ENCODE data around the gene KIF26B. TPM values are rescaled to one million over a fixed set of nuclear protein-coding genes. Genes with fewer than 3 reads are reported as not detected.

Gene KIF26B
- total RNA-seq, 2 experiments from 2014 or later = not detected

GRCh38 chr1:245201827-245202226 lies 47.0 kb downstream of the KIF26B start:
- Histone ChIP-seq H3K4me3 (ENCODE audit: low read depth, low read length, poor library complexity, severe bottlenecking) (no peak overlapping the region), H3K36me3 (ENCODE audit: insufficient read depth, low read length) (no peaks in the 10 kb centered on the region), H3K27ac (ENCODE audit: low read depth, low read length, poor library complexity, severe bottlenecking) (no peak overlapping the region), H3K4me1 (ENCODE audit: insufficient read depth, low read length, poor library complexity, severe bottlenecking) (no peaks in the 10 kb centered on the region), H4K20me1 (ENCODE audit: insufficient read depth, low read length) (no peaks in the 10 kb centered on the region), H3K9me3 (ENCODE audit: low read length) (peaks cover 2% of the 10 kb centered on the region; the same call in 1 of the 2 replicates), H3K9me2 (ENCODE audit: insufficient read depth, low read length) (no peaks in the 10 kb centered on the region), H3K4me2 (ENCODE audit: low read length) (no peak overlapping the region), H3K79me2 (ENCODE audit: insufficient read depth, low read depth, low read length) (no peaks in the 10 kb centered on the region), H2AFZ (ENCODE audit: low read length) (no peak overlapping the region)
- intact Hi-C loops (cut with micrococcal nuclease; ENCODE audit: unreplicated experiment) = no loop called here
- BruUV-seq (replicated peaks) = no TSS peak
- TF ChIP-seq CTCF (conservative IDR thresholded peaks at IDR 0.05; ENCODE audit: low read length) = no peak
- POLR2A ChIA-PET = interaction anchor here (0.5 kb wide), 1 partner anchor 1274 kb away, joined by 6 read pairs; no protein-coding TSS in a partner anchor
- DNase-seq (ENCODE audit: low spot score) = no peak
- CTCF ChIA-PET (ENCODE audit: unreplicated experiment) = no interaction called here

GRCh38 chr1:245205396-245205795 lies 50.6 kb downstream of the KIF26B start:
- no peak overlapping the region for H3K27ac ChIP-seq (ENCODE audit: low read depth, low read length, poor library complexity, severe bottlenecking)
- TF ChIP-seq CTCF (conservative IDR thresholded peaks at IDR 0.05; ENCODE audit: low read length) (no peak), EZH2phosphoT487 (IDR thresholded peaks at IDR 0.05; ENCODE audit: borderline replicate concordance, low read depth, low read length) (no peak)
- intact Hi-C loops (cut with micrococcal nuclease; ENCODE audit: unreplicated experiment) = no loop called here

GRCh38 chr1:245205864-245206263 lies 51.1 kb downstream of the KIF26B start:
- CTCF ChIA-PET (ENCODE audit: unreplicated experiment) = no interaction called here
- Histone ChIP-seq H3K4me3 (ENCODE audit: low read depth, low read length, poor library complexity, severe bottlenecking) (no peak overlapping the region), H3K79me2 (ENCODE audit: insufficient read depth, low read depth, low read length) (no peaks in the 10 kb centered on the region), H3K27ac (ENCODE audit: low read depth, low read length, poor library complexity, severe bottlenecking) (no peak overlapping the region), H4K20me1 (ENCODE audit: insufficient read depth, low read length) (no peaks in the 10 kb centered on the region), H3K4me1 (ENCODE audit: insufficient read depth, low read length, poor library complexity, severe bottlenecking) (no peaks in the 10 kb centered on the region), H3K9me3 (ENCODE audit: low read length) (peaks cover 4% of the 10 kb centered on the region; the same call in 1 of the 2 replicates), H3K36me3 (ENCODE audit: insufficient read depth, low read length) (no peaks in the 10 kb centered on the region), H3K4me2 (ENCODE audit: low read length) (no peak overlapping the region), H3K9me2 (ENCODE audit: insufficient read depth, low read length) (no peaks in the 10 kb centered on the region), H2AFZ (ENCODE audit: low read length) (no peak overlapping the region)
- intact Hi-C loops (cut with micrococcal nuclease; ENCODE audit: unreplicated experiment) = no loop called here
- TF ChIP-seq EZH2phosphoT487 (IDR thresholded peaks at IDR 0.05; ENCODE audit: borderline replicate concordance, low read depth, low read length) = no peak
- no peak for TF ChIP-seq CTCF (conservative IDR thresholded peaks at IDR 0.05; ENCODE audit: low read length)
- POLR2A ChIA-PET = no interaction called here
- no peak for DNase-seq (ENCODE audit: low spot score)
- no TSS peak for BruUV-seq (replicated peaks)

More at GRCh38 chr1:245205396-245205795, 50.6 kb downstream of the KIF26B start:
- H4K20me1 ChIP-seq (ENCODE audit: insufficient read depth, low read length) = no peaks in the 10 kb centered on the region
- H3K4me1 ChIP-seq (ENCODE audit: insufficient read depth, low read length, poor library complexity, severe bottlenecking) = no peaks in the 10 kb centered on the region
- BruUV-seq (replicated peaks) = no TSS peak
- no peak overlapping the region for H3K4me2 ChIP-seq (ENCODE audit: low read length)
- H3K9me3 ChIP-seq (ENCODE audit: low read length) = peaks cover 4% of the 10 kb centered on the region; the same call in 1 of the 2 replicates
- H3K79me2 ChIP-seq (ENCODE audit: insufficient read depth, low read depth, low read length) = no peaks in the 10 kb centered on the region
- ChIA-PET POLR2A (no interaction called here), CTCF (ENCODE audit: unreplicated experiment) (no interaction called here)
- no peak for DNase-seq (ENCODE audit: low spot score)
- no peak overlapping the region for H3K4me3 ChIP-seq (ENCODE audit: low read depth, low read length, poor library complexity, severe bottlenecking)
- H3K36me3 ChIP-seq (ENCODE audit: insufficient read depth, low read length) = no peaks in the 10 kb centered on the region
- no peak overlapping the region for H2AFZ ChIP-seq (ENCODE audit: low read length)
- H3K9me2 ChIP-seq (ENCODE audit: insufficient read depth, low read length) = no peaks in the 10 kb centered on the region

Measured in OCI-LY7 (cell line).